ENCODE data around the gene RARB.

- TF ChIP-seq EZH2 (IDR thresholded peaks at IDR 0.05; ENCODE audit: low read length, missing control alignments) = no peak
- no peak for TF ChIP-seq CTCF (conservative IDR thresholded peaks at IDR 0.05 in 1 of 2, IDR thresholded peaks at IDR 0.05 in 1 of 2; ENCODE audit: low read depth in 1 of 2, low read length in 2 of 2)
Observed at GRCh38 chr3:25424614-25425013, 3.4 kb upstream of the RARB start.

Measured in fibroblast of lung (primary cell).